Suppressor macrophage treated with lipopolysaccharide for 4 hours (primary cell): Measurements from ENCODE around the gene FOXK1.
"Not testable (repeated sequence)": the region's sequence is repeated elsewhere in the genome, so short reads cannot be mapped to it uniquely, and the experiment has no call there.

Experiments
- DNase-seq: peaks from one replicate; pipeline ENCODE4 v3.0.0-alpha.2; 2020

FOXK1 gene

GRCh38 chr7:4802577-4802976 lies 120.5 kb downstream of the FOXK1 start:
- DNase-seq, result not testable (repeated sequence)

GRCh38 chr7:4803397-4804241 lies 121.5 kb downstream of the FOXK1 start:
- no peak for DNase-seq

GRCh38 chr7:4805110-4805983 lies 123.3 kb downstream of the FOXK1 start:
- DNase-seq, result no peak

GRCh38 chr7:4805984-4806300 lies 123.8 kb downstream of the FOXK1 start:
- DNase-seq, result no peak

- DNase-seq, result no peak
Observed at GRCh38 chr7:4806983-4807597, 125.0 kb downstream of the FOXK1 start.

GRCh38 chr7:4807598-4808016 lies 125.5 kb downstream of the FOXK1 start:
- no peak for DNase-seq

GRCh38 chr7:4808026-4808425 lies 125.9 kb downstream of the FOXK1 start:
- no peak for DNase-seq

- DNase-seq, result no peak
Observed at GRCh38 chr7:4808565-4808964, 126.5 kb downstream of the FOXK1 start.

- DNase-seq, result peak; percentile 37
Observed at GRCh38 chr7:4809091-4809591, 127.0 kb downstream of the FOXK1 start.

GRCh38 chr7:4809666-4810065 lies 127.6 kb downstream of the FOXK1 start:
- no peak for DNase-seq

- no peak for DNase-seq
Observed at GRCh38 chr7:4814433-4814832, 132.3 kb downstream of the FOXK1 start.

GRCh38 chr7:4815121-4815520 lies 133.0 kb downstream of the FOXK1 start:
- DNase-seq, result no peak

GRCh38 chr7:4815609-4816418 lies 133.7 kb downstream of the FOXK1 start:
- no peak for DNase-seq

- no peak for DNase-seq
Observed at GRCh38 chr7:4816419-4817080, 134.5 kb downstream of the FOXK1 start.

GRCh38 chr7:4817178-4817901 lies 135.2 kb downstream of the FOXK1 start:
- DNase-seq, result no peak

GRCh38 chr7:4818000-4818794 lies 136.1 kb downstream of the FOXK1 start:
- DNase-seq, result no peak

GRCh38 chr7:4819560-4820404 lies 137.7 kb downstream of the FOXK1 start:
- no peak for DNase-seq

GRCh38 chr7:4820405-4820966 lies 138.4 kb downstream of the FOXK1 start:
- DNase-seq, result no peak
